Tibial nerve (tissue), 4 donors: ENCODE measurements around the gene PODXL.

ENCODE experiments used
- CTCF ChIP-seq, 5 experiments: fragments of 200-600 bp in 3 of 5; fragments of 450-650 bp in 2 of 5; sonication (generic) in 3 of 5; IDR thresholded peaks; one replicate each; pipeline ENCODE4 v1.5.1; 2016 to 2019; ENCODE audit warnings: antibody characterized with exemption in 5 of 5, mild to moderate bottlenecking in 3 of 5, moderate library complexity in 2 of 5
- EP300 ChIP-seq, 2 donors: sonication (generic); formaldehyde crosslinking; IDR thresholded peaks; one replicate each; pipeline ENCODE4 v1.6.1; 2017; ENCODE audit warnings: antibody characterized with exemption in 2 of 2, mild to moderate bottlenecking in 1 of 2
- POLR2A ChIP-seq, 2 donors: fragments of 450-650 bp; IDR thresholded peaks; one replicate each; pipeline ENCODE4 v1.6.1; 2017; ENCODE audit warnings: antibody characterized with exemption in 2 of 2, mild to moderate bottlenecking in 2 of 2, moderate library complexity in 2 of 2

- TF ChIP-seq CTCF (IDR thresholded peaks at IDR 0.05) = no peak
- TF ChIP-seq POLR2A (IDR thresholded peaks at IDR 0.05) = no peak
- no peak for TF ChIP-seq EP300 (IDR thresholded peaks at IDR 0.05)
Observed at GRCh38 chr7:131462059-131462458, 94.4 kb downstream of the PODXL start.
